GM18499 (cell line): ENCODE measurements around the gene MOB3B.
"Not testable (repeated sequence)": the region's sequence is repeated elsewhere in the genome, so short reads cannot be mapped to it uniquely, and the experiment has no call there.

Experiments
- ATAC-seq: cut with Tn5 transposase; IDR thresholded peaks from one replicate; pipeline ENCODE4 v1.9.1; 2021; ENCODE audit warnings: moderate number of reproducible peaks; ENCODE audit not compliant: insufficient read depth, unreplicated experiment

Gene MOB3B

GRCh38 chr9:27519466-27520465, 9.8 kb downstream of the MOB3B start:
- ATAC-seq, result no peak

- ATAC-seq, result no peak
These were observed 10.8 kb downstream of the MOB3B start for GRCh38 chr9:27518809-27519208.

GRCh38 chr9:27518006-27518405, 11.6 kb downstream of the MOB3B start:
- ATAC-seq, result no peak

- no peak for ATAC-seq
These were observed 15.1 kb downstream of the MOB3B start for GRCh38 chr9:27514551-27514950.

DNA sequence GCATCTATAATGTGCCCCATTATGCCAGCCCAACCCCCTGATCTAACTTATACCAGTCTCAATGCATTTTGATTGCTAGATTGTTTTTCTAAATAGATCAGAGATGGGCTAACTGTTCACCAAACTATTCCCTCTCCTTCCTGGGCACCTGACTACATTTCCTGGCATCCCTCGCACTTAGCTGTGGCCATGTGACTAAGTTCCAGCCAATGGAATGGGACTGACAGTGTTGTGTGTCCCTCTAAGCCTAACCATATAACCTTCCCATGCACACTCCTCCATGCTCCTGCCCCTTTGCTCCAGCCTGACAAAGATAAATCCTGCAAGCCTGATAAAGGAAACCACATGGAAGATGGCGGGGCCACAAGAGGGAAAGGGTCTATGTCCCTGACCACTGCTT, 17.8 kb downstream of the MOB3B start:
- ATAC-seq, result no peak

- no peak for ATAC-seq
These were observed 18.8 kb downstream of the MOB3B start for GRCh38 chr9:27510780-27511179.

GRCh38 chr9:27506981-27507380, 22.6 kb downstream of the MOB3B start:
- ATAC-seq, result no peak

GRCh38 chr9:27505744-27506161, 23.9 kb downstream of the MOB3B start:
- ATAC-seq, result no peak

- no peak for ATAC-seq
These were observed 25.4 kb downstream of the MOB3B start for GRCh38 chr9:27504259-27504658.

GRCh38 chr9:27503623-27504022, 26.0 kb downstream of the MOB3B start:
- ATAC-seq, result no peak

- ATAC-seq, result not testable (repeated sequence)
These were observed 28.7 kb downstream of the MOB3B start for GRCh38 chr9:27500902-27501301.

GRCh38 chr9:27499451-27499850, 30.2 kb downstream of the MOB3B start:
- ATAC-seq, result no peak

DNA sequence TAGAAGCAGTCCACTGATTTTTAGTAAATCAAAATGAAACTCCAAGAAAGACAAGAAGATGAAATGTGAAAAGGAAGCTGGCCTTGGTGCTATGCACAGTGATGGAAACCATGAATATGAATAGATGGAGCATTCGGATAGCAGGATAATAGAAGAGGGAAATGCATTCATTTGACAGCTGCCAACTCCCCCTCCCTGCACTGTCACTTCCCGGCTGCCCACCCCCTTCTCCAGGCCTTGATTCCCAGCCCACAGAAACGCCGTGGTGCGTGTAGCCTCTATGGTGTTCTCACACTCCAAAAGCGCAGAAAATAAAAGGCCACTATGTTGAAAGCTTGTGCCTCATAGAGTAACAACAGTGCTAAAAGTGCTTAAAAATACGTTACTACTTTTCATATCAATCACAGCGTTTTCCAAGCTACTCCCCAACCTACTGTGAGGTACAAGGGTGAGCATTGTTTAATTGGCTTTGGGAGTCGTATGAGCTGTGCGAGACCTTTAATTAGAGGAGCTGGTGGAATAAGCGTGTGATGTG, 31.7 kb downstream of the MOB3B start:
- ATAC-seq, result no peak

GRCh38 chr9:27496135-27496504, 33.5 kb downstream of the MOB3B start:
- no peak for ATAC-seq

- ATAC-seq, result no peak
These were observed 34.0 kb downstream of the MOB3B start for GRCh38 chr9:27495480-27496134.

GRCh38 chr9:27491154-27491553, 38.5 kb downstream of the MOB3B start:
- no peak for ATAC-seq

GRCh38 chr9:27489087-27489876, 40.3 kb downstream of the MOB3B start:
- peak; percentile 73 for ATAC-seq

DNA sequence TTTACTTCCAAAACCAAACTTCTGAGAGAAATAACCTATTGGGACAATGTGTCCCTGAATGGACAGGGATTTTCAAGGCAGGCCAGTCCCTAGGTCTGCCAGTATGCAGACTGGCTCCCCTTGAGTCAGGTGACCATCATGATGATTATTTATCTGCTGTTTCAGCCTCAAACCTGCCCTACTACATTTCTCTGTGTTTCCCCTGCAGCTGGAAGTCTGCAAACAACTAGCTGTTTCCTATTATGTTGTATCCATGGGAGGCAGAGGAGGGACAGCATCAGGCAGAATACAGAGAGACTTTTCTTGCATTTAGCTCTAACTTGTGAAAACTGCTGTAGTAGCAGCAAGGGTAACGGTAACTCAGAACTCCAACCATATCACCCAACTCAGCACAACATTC, 41.7 kb downstream of the MOB3B start:
- ATAC-seq, result no peak

DNA sequence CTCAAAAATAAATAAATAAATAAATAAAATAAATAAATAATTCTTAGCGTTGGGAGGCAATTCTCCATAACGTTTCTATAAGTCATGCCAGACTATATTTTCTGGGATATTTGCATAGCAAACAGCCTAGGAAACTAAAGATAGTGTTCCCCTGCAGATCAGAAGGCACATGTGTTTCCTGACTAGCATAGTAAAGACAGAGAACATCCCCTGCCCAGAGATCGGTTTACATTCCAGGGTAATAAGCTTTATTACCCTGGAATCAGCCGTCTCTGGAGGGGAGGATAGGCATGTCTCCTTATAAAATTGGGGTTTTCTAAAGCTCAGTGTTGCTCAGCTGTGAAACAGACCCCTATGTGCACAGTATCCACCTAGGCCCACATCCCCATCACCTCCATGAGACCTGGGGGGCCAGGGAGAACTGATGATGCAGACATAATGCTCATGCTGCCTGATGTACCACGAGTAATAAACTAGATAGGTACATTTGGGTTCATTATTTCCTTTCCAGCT, 42.4 kb downstream of the MOB3B start:
- ATAC-seq, result no peak

- peak; percentile 76 for ATAC-seq
These were observed 44.5 kb downstream of the MOB3B start for GRCh38 chr9:27485158-27485557.
